T-helper 1 cell treated with Interleukin-12 subunit alpha and Interleukin-12 subunit beta and Interleukin-4 antibody, amounts not matched to agents 30 μg/mL and 1 μg/mL, for 36 hours (primary cell): Measurements from ENCODE around the gene PAXIP1.
"Not testable (repeated sequence)": the region's sequence is repeated elsewhere in the genome, so short reads cannot be mapped to it uniquely, and the experiment has no call there.

Source experiments
- H3K27ac Mint-ChIP-seq: one replicate; pipeline ENCODE4 v1.8.0; 2021; ENCODE audit warnings: mild to moderate bottlenecking, mixed read lengths
- H3K27me3 Mint-ChIP-seq: one replicate; pipeline ENCODE4 v1.8.0; 2021; ENCODE audit warnings: low read depth, mixed read lengths
- H3K36me3 Mint-ChIP-seq: one replicate; pipeline ENCODE4 v1.8.0; 2021; ENCODE audit warnings: low read depth, mixed read lengths
- H3K4me1 Mint-ChIP-seq: one replicate; pipeline ENCODE4 v1.8.0; 2021; ENCODE audit warnings: low read depth, mixed read lengths
- H3K4me3 Mint-ChIP-seq: one replicate; pipeline ENCODE4 v1.8.0; 2021; ENCODE audit warnings: mild to moderate bottlenecking, moderate library complexity, mixed read lengths
- H3K9me3 Mint-ChIP-seq: one replicate; pipeline ENCODE4 v1.8.0; 2021; ENCODE audit warnings: mixed read lengths

The PAXIP1 gene

DNA sequence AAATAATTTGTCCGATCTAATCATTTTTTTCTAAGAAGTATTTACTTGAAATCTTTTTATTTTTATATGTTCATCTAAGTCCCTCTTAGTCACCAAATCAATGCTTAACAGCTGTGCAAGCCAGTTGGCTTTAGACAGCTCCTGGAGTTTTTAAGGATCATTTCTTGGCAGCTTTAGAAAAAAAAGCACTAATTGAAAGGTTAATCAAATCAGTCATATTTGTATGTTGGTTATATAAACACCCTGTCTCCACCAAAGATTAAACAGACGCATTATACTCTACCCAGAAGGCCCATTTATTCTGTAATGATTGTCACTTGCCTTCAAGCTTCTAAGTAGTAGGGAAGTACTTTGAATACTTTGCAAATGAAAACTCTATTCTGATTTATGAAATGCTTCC, 60.2 kb downstream of the PAXIP1 start:
- Mint-ChIP-seq H3K36me3 (peaks cover 22% of the 10 kb centered on the region), H3K9me3 (peaks cover 4% of the 10 kb centered on the region), H3K4me3 (no peak overlapping the region), H3K27me3 (no peaks in the 10 kb centered on the region), H3K4me1 (no peaks in the 10 kb centered on the region), H3K27ac (no peak overlapping the region)

DNA sequence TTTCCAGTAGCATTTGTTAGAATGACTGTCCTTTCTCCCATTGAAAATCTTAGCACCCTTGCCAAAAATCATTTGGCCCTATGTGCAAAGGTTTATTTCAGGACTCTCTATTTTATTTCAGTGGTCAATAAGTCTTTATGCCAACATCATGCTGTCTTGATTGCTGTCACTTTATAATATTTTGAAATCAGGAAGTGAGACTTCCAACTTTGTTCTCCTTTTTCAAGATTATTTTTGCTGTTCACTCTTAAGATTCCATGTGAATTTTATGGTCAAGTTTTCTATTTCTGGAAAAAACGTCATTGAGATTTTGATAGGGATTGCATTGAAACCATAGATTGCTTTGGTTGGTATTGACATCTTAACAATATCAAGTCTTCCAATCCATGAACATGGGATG, 65.1 kb downstream of the PAXIP1 start:
- H3K4me1 Mint-ChIP-seq = no peaks in the 10 kb centered on the region
- H3K4me3 Mint-ChIP-seq = no peak overlapping the region
- H3K36me3 Mint-ChIP-seq = peaks cover 15% of the 10 kb centered on the region
- H3K27me3 Mint-ChIP-seq = no peaks in the 10 kb centered on the region
- H3K9me3 Mint-ChIP-seq = peaks cover 41% of the 10 kb centered on the region
- no peak overlapping the region for H3K27ac Mint-ChIP-seq

DNA sequence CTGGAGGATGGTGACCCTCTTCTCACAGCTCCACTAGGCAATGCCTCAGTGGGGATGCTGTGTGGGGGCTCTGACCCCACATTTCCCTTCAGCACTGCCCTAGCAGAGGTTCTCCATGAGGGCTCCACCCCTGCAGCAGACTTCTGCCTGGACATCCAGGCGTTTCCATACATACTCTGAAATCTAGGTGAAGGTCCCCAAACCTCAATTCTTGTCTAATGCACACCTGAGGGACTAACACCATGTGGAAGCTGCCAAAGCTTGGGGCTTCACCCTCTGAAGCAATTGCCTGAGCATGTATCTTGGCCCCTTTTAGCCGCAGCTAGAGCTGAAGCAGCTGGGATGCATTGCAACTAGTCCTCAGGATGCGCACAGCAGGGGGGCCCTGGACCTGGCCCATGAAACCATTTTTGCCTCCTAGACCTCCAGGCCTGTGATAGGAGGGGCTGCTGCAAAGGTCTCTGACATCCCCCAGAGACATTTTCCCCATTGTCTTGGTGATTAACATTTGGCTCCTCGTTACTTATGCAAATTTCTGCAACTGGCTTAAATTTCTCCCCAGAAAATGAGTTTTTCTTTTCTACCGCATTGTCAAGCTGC, 68.5 kb downstream of the PAXIP1 start:
- not testable (repeated sequence) for H3K4me3 Mint-ChIP-seq, H3K27ac Mint-ChIP-seq, H3K36me3 Mint-ChIP-seq, H3K27me3 Mint-ChIP-seq, H3K4me1 Mint-ChIP-seq
- H3K9me3 Mint-ChIP-seq = peaks cover 41% of the 10 kb centered on the region

DNA sequence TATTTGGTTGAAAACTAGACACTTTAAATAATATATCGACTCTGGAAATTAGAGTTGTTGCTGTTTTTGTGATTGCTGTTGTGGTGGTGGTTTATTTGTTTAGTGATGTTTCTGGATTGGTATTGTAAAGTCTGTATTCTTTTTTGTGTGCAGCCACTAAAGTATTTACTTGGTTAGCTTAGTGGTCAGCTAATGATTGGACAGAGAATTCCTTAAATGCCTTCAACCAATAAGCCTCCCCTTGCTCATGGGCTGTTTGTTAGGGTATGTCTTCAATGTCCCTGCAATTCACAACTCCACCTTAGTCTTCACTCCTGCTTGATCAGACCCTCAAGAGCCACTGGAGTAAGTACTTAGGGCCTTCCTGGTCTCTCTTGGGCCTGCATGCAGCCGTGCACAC, 71.0 kb downstream of the PAXIP1 start:
- Mint-ChIP-seq H3K27me3 (peaks cover 5% of the 10 kb centered on the region), H3K4me3 (no peak overlapping the region), H3K4me1 (peaks cover 14% of the 10 kb centered on the region), H3K27ac (no peak overlapping the region), H3K36me3 (peaks cover 10% of the 10 kb centered on the region), H3K9me3 (peaks cover 34% of the 10 kb centered on the region)

DNA sequence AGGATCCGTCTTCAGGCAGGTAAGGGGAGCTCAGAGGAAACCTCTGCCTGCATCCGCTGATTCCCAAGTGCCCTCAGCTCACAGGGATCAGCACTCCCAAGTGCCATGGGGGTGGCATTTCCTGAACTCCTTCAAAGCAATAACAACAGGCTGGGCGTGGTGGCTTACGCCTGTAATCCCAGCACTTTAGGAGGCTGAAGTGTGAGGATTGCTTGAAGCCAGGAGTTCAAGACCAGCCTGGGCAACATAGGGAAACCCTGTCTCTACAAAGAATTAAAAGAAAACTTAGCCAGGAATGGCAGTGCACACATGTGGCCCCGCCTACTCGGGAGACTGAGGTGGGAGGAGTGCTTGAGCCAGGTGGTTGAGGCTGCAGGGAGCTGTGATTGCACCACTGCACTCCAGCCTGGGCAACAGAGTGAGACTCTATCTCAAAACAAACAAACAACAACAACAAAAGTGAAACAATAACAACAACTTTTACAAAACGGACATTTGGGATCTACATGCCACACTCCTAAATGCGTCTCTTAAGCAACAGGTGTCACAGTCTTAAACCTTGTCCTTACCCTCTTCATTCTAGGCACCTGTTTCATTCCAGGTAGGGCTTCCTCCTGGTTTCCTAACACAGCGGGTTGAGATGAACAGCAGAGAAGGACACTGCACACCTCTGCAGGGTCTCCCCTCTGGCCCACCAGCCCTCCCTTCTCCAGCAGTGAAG, 73.8 kb downstream of the PAXIP1 start:
- Mint-ChIP-seq H3K4me3 (peak overlapping the region; percentile 88), H3K4me1 (peaks cover 14% of the 10 kb centered on the region), H3K9me3 (peaks cover 11% of the 10 kb centered on the region), H3K27me3 (peaks cover 21% of the 10 kb centered on the region), H3K27ac (peak overlapping the region; percentile 89), H3K36me3 (peaks cover 6% of the 10 kb centered on the region)

DNA sequence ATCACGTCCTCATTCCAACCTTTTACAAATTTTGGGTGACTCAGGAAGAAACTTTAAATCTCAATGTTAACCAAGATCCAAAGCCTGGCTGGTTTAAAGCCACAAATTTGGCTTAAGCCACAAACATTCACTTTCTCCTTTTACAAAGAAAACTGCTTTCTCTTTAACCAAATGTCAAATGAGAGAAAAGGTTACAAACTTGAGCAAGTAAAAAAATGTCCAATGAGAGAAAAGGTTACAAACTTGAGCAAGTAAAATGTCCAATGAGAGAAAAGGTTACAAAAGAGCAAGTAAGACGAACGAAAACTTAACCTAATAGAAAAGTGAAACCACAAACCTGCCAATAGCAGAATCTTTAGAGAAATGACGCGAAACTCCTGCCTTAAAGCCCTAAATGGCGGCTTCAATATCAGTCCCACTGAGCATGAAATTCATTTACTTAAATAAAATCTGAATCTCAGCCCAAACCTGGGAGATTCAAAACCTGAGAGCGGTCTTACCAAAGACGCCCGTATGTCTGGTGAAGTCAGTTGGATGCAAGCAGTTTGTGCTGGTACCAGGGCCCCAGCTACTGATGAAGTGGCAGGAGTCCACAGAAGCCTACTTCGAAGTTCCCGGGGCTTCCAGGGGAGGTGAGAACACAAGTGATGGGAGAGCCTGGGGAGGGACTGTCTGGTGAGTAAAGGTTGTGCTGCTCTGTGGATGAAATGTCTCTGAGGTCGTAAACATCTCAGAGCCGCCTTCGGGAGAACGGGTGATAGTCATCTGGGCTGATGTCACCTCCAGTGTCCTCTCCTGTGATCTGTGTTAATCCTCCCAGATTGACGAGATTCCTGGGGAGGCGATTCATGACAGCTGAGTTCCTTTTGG, 74.6 kb downstream of the PAXIP1 start:
- H3K27me3 Mint-ChIP-seq = peaks cover 25% of the 10 kb centered on the region
- H3K4me1 Mint-ChIP-seq = peaks cover 14% of the 10 kb centered on the region
- H3K9me3 Mint-ChIP-seq = peaks cover 5% of the 10 kb centered on the region
- peaks cover 2% of the 10 kb centered on the region for H3K36me3 Mint-ChIP-seq
- peak overlapping the region; percentile 89 for H3K27ac Mint-ChIP-seq
- H3K4me3 Mint-ChIP-seq = peak overlapping the region; percentile 88

DNA sequence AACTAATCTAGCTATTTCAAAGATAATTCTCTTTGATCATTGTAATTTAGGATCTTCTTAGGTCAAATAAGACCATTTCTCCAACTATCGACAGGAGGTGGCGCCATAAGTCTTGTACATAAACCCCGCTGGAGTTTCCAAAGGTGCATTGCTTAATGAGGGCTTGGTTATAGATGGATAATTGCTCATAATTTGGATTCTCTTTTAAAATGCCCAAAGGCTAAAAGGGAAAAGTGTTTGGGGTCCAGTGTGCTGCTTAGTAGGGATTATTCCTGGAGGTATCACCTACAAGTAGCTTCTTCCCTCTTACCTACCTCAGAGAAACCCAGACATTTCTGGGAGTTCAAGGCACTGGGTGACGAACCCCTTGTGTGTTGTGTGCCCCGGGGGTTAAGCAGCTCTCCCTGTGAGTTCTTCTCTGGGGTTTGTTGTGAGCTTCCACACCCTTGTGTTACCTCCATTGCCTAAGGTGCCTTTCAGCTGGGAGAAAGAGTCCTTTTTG, 75.2 kb downstream of the PAXIP1 start:
- no peaks in the 10 kb centered on the region for H3K36me3 Mint-ChIP-seq
- H3K27ac Mint-ChIP-seq = peak overlapping the region; percentile 89
- H3K4me3 Mint-ChIP-seq = peak overlapping the region; percentile 88
- peaks cover 32% of the 10 kb centered on the region for H3K27me3 Mint-ChIP-seq
- H3K9me3 Mint-ChIP-seq = peaks cover 5% of the 10 kb centered on the region
- H3K4me1 Mint-ChIP-seq = peaks cover 14% of the 10 kb centered on the region

DNA sequence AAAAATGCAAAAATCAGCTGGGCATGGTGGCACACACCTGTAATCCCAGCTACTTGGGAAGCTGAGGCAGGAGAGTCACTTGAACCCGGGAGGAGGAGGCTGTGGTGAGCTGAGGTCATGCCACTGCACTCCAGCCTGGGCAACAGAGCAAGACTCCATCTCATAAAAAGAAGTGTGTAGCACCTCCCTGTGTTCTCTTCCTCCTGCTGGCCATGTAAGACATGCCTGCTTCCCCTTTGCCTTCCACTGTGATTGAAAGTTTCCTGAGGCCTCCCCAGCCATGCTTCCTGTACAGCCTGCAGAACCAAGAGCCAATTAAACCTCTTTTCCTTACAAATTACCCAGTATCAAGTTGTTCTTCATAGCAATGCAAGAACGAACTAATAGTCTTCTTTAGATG, 80.5 kb downstream of the PAXIP1 start:
- not testable (repeated sequence) for H3K36me3 Mint-ChIP-seq, H3K4me1 Mint-ChIP-seq, H3K27ac Mint-ChIP-seq, H3K4me3 Mint-ChIP-seq, H3K9me3 Mint-ChIP-seq
- peaks cover 39% of the 10 kb centered on the region for H3K27me3 Mint-ChIP-seq

DNA sequence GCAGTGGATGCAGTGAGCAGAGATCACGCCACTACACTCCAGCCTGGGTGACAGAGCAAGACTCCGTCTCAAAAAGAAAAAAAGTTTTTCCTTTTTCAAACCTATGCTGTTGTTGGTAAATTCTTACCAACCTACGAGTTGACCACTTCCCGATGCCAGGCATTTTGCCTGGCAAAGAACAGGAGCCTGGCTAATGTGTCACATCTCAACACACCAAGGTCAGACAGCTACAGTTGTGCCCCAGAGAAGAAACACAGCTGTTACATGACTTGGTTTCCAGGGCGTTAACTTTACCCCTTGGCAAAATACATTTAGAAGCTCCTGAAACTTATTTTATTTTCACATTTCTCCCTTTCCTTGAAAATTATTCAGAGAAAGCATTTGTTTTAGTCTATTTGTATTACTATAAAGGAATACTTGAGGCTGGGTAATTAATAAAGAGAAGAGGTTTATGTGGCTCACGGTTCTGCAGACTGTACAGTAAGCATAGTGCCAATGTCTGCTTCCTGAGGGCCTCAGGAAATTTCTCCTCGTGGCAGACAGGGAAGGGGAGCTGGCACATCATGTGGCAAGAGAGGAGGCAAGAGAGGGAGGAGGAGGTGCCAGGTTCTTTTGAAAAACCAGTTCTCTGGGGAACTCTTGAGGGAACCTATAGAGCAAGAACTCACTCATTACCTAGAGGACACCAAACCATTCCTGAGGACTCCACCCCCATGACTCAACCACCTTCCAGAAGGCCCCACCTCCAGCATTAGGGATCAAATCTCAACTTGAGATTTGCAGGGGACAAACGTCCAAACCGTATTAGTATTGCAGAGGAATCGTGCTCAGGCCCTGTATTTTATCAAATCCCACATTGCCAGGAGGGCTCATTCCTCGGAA, 83.3 kb downstream of the PAXIP1 start:
- H3K27me3 Mint-ChIP-seq = peaks cover 32% of the 10 kb centered on the region
- H3K36me3 Mint-ChIP-seq = no peaks in the 10 kb centered on the region
- no peak overlapping the region for H3K27ac Mint-ChIP-seq
- no peak overlapping the region for H3K4me3 Mint-ChIP-seq
- H3K9me3 Mint-ChIP-seq = peaks cover 7% of the 10 kb centered on the region
- H3K4me1 Mint-ChIP-seq = no peaks in the 10 kb centered on the region

DNA sequence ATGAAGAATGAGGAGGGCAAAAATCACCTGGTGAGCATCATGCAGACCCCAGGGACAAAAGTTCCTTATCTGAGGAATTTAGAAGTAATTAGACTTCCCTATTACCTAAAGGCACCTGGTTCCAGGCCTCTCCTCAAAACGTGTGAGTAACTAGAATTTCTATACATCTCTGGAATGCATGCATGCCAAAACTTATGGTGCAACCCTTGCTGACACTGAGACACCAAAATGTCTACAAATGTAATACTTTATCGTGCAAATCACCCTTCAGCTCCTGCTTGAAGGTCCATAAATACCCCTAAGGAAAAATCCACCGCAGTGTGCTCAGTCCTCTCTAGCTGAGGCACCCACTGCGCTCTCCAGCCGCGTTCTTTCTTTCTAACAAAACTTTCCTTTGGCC, 84.2 kb downstream of the PAXIP1 start:
- Mint-ChIP-seq H3K36me3 (no peaks in the 10 kb centered on the region), H3K4me3 (no peak overlapping the region), H3K27ac (no peak overlapping the region), H3K4me1 (peaks cover 2% of the 10 kb centered on the region), H3K27me3 (peaks cover 30% of the 10 kb centered on the region), H3K9me3 (peaks cover 7% of the 10 kb centered on the region)

DNA sequence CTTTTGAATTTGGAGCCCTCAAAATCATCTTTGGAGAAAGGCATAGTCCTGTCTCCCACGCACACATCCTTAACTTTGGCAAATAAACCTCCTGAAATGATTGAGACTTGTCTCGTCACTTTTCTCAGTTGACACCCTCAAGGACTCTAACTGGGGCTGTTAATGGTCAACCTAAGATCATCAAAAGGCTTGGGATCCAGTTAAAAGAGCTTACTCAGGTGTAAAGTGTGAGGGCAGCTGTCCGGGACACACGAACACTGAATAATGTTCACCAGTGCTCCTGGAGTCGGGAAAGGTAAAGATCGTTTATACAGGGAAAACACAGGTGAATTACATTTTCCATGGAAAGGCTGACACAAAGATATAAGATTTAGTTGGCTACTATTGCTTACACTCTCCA, 84.7 kb downstream of the PAXIP1 start:
- Mint-ChIP-seq H3K4me3 (no peak overlapping the region), H3K4me1 (peaks cover 3% of the 10 kb centered on the region), H3K27ac (no peak overlapping the region), H3K9me3 (peaks cover 7% of the 10 kb centered on the region), H3K27me3 (peaks cover 28% of the 10 kb centered on the region), H3K36me3 (no peaks in the 10 kb centered on the region)

DNA sequence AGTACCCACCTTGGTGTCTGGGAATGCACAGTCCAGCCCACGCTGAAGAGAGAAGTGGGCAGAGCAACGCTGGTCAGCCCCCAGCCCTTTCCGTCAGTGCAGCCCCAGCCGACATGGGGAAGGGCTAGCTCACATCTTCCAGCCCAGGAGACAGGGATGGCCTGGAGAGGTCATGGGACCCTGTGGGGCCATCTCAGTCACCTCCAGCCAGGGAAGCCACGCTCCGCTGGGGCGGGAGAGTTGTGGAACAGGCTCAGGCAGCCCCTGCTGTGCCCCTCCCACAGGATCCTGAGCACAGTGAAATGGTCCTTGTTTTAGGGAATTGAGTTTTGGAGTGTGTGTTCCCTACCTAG, 85.1 kb downstream of the PAXIP1 start:
- Mint-ChIP-seq H3K9me3 (peaks cover 4% of the 10 kb centered on the region), H3K4me3 (no peak overlapping the region), H3K27ac (no peak overlapping the region), H3K4me1 (peaks cover 3% of the 10 kb centered on the region), H3K27me3 (peaks cover 24% of the 10 kb centered on the region), H3K36me3 (no peaks in the 10 kb centered on the region)

DNA sequence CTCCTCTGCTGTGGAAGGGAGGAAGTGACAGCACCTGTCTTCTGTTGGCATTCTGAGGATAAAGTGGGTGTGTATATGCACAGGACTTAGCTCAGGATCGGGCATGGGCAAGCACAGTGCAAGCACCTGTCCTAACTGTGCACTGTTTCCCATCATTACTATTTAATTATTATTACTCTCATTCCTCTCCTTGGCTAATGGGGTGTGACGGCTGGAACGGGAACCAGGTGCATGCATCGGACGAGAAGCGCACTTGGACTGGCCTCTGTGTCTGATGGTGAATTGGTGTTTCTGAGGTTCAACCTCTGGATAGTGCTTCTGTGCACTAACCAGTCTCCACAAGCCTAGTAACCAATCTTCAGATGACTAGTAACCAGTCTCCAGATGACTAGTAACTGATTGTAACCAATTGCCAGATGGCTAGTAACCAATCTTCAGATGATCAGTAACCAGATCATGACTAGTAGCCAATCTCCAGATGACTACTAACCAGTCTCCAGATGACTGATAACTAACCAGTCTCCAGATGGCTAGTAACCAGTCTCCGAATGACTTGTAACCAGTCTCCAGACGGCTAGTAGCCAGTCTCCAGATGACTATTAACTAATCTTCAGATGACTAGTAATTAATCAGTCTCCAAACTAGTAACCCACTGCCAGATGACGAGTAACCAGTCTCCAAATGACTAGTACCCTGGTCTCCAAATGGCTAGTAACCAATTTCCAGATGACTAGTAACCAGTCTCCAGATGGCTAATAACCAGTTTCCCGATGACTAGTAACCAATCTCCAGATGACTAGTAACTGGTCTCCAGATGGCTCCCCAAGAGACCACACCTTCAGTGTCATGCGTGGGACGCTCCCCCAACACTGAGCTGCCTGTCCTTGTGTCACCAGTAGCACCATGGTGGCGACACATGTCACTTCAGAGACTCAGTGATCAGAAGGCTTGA, 85.8 kb downstream of the PAXIP1 start:
- no peak overlapping the region for H3K4me3 Mint-ChIP-seq
- H3K4me1 Mint-ChIP-seq = peaks cover 3% of the 10 kb centered on the region
- no peaks in the 10 kb centered on the region for H3K9me3 Mint-ChIP-seq
- H3K36me3 Mint-ChIP-seq = no peaks in the 10 kb centered on the region
- peaks cover 23% of the 10 kb centered on the region for H3K27me3 Mint-ChIP-seq
- no peak overlapping the region for H3K27ac Mint-ChIP-seq
